Skeletal muscle tissue (tissue), 4 donors: ENCODE results near the gene PXDN. TPM values are rescaled to one million over a fixed set of nuclear protein-coding genes. Genes with fewer than 3 reads are reported as not detected.

Experiments used
- H3K27ac ChIP-seq: one replicate; pipeline ENCODE4 v1.7.0; 2013; ENCODE audit warnings: mild to moderate bottlenecking, low read depth, low read length, inconsistent platforms
- H3K27me3 ChIP-seq, 3 donors: one replicate each; pipeline ENCODE4 v1.7.0; 2013; ENCODE audit warnings: low read length in 3 of 3; ENCODE audit not compliant: control insufficient read depth in 3 of 3, insufficient read depth in 3 of 3
- H3K36me3 ChIP-seq, 3 donors: one replicate each; pipeline ENCODE4 v1.7.0; 2013; ENCODE audit warnings: low read length in 3 of 3; ENCODE audit not compliant: control insufficient read depth in 3 of 3, insufficient read depth in 3 of 3
- H3K4me1 ChIP-seq, 3 donors: one replicate each; pipeline ENCODE4 v1.7.0; 2013; ENCODE audit warnings: low read length in 3 of 3, mild to moderate bottlenecking in 3 of 3; ENCODE audit not compliant: control insufficient read depth in 3 of 3, insufficient read depth in 3 of 3
- H3K4me3 ChIP-seq, 3 donors: one replicate each; pipeline ENCODE4 v1.7.0; 2013; ENCODE audit warnings: low read length in 3 of 3
- H3K9ac ChIP-seq, 3 donors: one replicate each; pipeline ENCODE4 v1.7.0; 2013; ENCODE audit warnings: low read length in 3 of 3, mild to moderate bottlenecking in 3 of 3, moderate library complexity in 2 of 3, low read depth in 1 of 3
- H3K9me3 ChIP-seq, 3 donors: one replicate each; pipeline ENCODE4 v1.7.0; 2013; ENCODE audit warnings: low read length in 3 of 3; ENCODE audit not compliant: control insufficient read depth in 3 of 3
- total RNA-seq: library from RNA; depleted of rRNA; stranded (reverse); fragments of >200 nt; gene quantifications from one replicate; pipeline ENCODE4 v1.2.3, GENCODE V29; 2014
- donor health status: Osteomylitis.

PXDN gene
- total RNA-seq, 1 donor from 2014 or later: 106 TPM

GRCh38 chr2:1619556-1619955, 124.8 kb downstream of the PXDN start:
- no peak overlapping the region for H3K9ac ChIP-seq
- no peaks in the 10 kb centered on the region for H3K9me3 ChIP-seq
- H3K4me1 ChIP-seq: no peaks in the 10 kb centered on the region
- no peak overlapping the region for H3K27ac ChIP-seq
- H3K4me3 ChIP-seq: no peak overlapping the region
- H3K36me3 ChIP-seq: no peaks in the 10 kb centered on the region
- peaks cover 0 to 3% (median 0%) of the 10 kb centered on the region in 3 donors for H3K27me3 ChIP-seq

DNA sequence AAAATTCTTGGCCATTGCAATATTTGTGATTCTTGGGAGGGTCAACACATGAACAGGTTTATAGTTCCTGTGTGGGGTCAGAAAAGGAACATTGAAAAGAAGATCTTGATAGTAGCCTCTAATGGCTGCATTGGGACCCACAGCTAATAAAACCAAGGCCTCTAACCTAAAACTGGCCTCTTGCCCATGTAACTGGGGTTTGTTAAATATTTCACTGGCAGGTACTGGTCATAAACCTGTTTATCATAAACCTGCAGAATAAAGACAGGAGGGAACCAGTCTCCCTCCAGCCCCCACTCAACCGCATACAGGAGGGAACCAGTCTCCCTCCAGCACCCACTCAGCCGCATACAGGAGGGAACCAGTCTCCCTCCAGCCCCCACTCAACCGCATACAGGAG, 125.3 kb downstream of the PXDN start:
- Histone ChIP-seq H3K9ac (no peak overlapping the region), H3K27ac (no peak overlapping the region), H3K36me3 (no peaks in the 10 kb centered on the region), H3K9me3 (no peaks in the 10 kb centered on the region), H3K4me3 (no peak overlapping the region), H3K27me3 (peaks cover 0 to 2% (median 0%) of the 10 kb centered on the region in 3 donors), H3K4me1 (no peaks in the 10 kb centered on the region)

- H3K4me3 ChIP-seq: no peak overlapping the region
- no peak overlapping the region for H3K9ac ChIP-seq
- H3K4me1 ChIP-seq: peaks cover 0 to 2% (median 0%) of the 10 kb centered on the region in 3 donors
- H3K27ac ChIP-seq: no peak overlapping the region
- no peaks in the 10 kb centered on the region for H3K36me3 ChIP-seq
- H3K9me3 ChIP-seq: no peaks in the 10 kb centered on the region
- no peaks in the 10 kb centered on the region for H3K27me3 ChIP-seq
Observed at GRCh38 chr2:1618191-1618961, 125.9 kb downstream of the PXDN start.

- no peaks in the 10 kb centered on the region for H3K9me3 ChIP-seq
Observed at GRCh38 chr2:1617425-1618021, 126.8 kb downstream of the PXDN start.

DNA sequence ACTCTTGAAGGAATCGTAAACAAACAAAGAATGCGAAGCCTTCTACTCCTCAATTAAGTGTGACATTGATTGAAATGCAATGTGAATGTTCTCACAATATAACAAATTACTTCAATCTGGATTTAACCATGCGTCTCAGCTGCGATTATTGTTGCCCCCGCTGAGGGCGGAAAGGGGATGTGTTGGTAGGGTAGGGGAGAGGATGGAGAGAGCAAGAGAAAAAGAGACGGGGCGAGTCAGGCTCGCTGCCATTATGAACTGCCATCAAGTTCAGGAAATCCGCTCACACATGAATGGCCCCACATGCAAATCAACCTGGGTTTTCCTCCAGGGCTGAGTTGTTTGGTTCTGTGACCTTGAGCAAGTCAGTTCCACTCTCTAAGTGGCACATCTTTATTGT, 129.8 kb downstream of the PXDN start:
- Histone ChIP-seq H3K27me3 (peaks cover 0 to 8% (median 4%) of the 10 kb centered on the region in 3 donors), H3K27ac (no peak overlapping the region), H3K4me1 (peaks cover 0 to 2% (median 0%) of the 10 kb centered on the region in 3 donors), H3K36me3 (no peaks in the 10 kb centered on the region), H3K9me3 (no peaks in the 10 kb centered on the region), H3K9ac (no peak overlapping the region), H3K4me3 (no peak overlapping the region)

More at GRCh38 chr2:1617425-1618021, 126.8 kb downstream of the PXDN start:
- no peak overlapping the region for H3K9ac ChIP-seq
- no peak overlapping the region for H3K27ac ChIP-seq
- H3K4me1 ChIP-seq: peaks cover 0 to 2% (median 0%) of the 10 kb centered on the region in 3 donors
- H3K36me3 ChIP-seq: no peaks in the 10 kb centered on the region
- H3K4me3 ChIP-seq: no peak overlapping the region
- H3K27me3 ChIP-seq: no peaks in the 10 kb centered on the region

DNA sequence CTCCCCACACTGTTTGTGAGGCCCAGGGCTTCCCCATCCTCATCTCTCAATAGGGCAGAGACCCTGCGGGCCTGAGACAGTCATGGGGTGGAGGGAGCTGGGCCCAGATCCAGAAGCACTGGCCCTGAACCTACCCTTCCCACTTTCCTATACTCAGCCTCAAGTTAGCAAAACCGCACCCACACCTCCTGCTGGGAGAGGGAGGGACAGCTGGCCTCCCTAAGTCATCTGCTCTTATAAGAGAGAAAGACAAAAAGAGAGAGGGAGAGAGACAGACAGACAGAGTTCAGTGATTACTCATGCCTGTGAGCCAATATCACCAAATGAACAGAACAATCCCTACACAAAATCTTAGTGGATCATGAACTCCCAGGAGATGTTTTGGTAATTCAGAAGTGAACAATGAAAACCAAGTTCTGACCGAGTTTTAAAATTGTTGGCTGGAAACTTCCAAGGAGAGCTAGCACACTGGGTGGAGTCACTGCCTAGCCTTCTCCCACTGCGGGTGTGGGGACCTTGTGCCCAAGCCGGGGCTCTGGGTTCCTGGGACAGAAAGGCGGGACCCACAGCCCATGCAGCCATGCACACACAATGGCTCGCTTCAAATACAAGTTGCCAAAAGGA, 130.5 kb downstream of the PXDN start:
- Histone ChIP-seq H3K4me3 (no peak overlapping the region), H3K9ac (no peak overlapping the region), H3K27ac (no peak overlapping the region), H3K9me3 (no peaks in the 10 kb centered on the region), H3K36me3 (no peaks in the 10 kb centered on the region), H3K27me3 (peaks cover 0 to 8% (median 4%) of the 10 kb centered on the region in 3 donors), H3K4me1 (peaks cover 0 to 2% (median 0%) of the 10 kb centered on the region in 3 donors)

DNA sequence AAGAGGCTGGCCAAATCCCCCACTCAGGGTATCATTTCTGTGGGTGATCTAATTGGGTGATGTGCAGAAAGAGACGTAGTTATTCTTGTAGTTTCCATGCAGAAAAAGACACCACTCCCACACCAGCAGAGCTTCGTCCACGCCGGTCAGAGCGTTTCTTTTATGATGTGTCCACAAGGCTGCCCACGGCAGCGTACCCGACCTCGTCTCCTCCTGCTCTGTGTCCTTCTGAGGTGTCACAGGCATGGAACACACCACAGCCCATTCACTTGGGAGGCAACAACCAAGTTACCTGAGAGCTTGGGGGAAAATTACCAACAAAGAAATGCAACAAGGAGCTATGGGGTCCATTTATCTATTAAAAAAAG, 131.3 kb downstream of the PXDN start:
- peaks cover 0 to 10% (median 8%) of the 10 kb centered on the region in 3 donors for H3K27me3 ChIP-seq
- H3K9me3 ChIP-seq: no peaks in the 10 kb centered on the region
- no peak overlapping the region for H3K4me3 ChIP-seq
- H3K36me3 ChIP-seq: no peaks in the 10 kb centered on the region
- H3K4me1 ChIP-seq: peaks cover 0 to 2% (median 0%) of the 10 kb centered on the region in 3 donors
- no peak overlapping the region for H3K27ac ChIP-seq
- H3K9ac ChIP-seq: no peak overlapping the region

GRCh38 chr2:1612391-1613077, 131.8 kb downstream of the PXDN start:
- Histone ChIP-seq H3K4me3 (no peak overlapping the region), H3K9me3 (no peaks in the 10 kb centered on the region), H3K36me3 (no peaks in the 10 kb centered on the region), H3K27ac (no peak overlapping the region), H3K4me1 (peaks cover 0 to 2% (median 0%) of the 10 kb centered on the region in 3 donors), H3K27me3 (peaks cover 0 to 13% (median 8%) of the 10 kb centered on the region in 3 donors), H3K9ac (no peak overlapping the region)

DNA sequence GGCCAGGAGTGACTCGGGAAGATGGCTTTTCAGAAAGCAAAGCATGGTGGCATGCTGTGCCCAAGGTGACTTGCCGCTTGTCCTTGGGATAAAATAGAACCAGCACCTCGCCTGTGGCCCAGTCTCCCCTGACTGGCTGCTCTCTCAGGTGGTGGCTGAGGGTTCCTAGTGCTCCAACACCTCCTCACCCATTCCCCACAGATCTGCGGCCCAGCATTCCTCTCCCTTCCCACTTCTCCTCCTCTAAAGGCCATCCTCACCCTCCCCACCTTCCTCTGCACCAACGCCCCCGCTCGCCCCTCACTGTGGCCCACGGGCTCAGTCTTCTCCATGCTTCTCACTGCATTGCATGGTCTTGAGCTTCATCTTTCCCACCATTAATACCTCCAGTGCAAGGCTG, 132.4 kb downstream of the PXDN start:
- peaks cover 0 to 4% (median 0%) of the 10 kb centered on the region in 3 donors for H3K4me1 ChIP-seq
- H3K27ac ChIP-seq: no peak overlapping the region
- H3K27me3 ChIP-seq: peaks cover 0 to 19% (median 8%) of the 10 kb centered on the region in 3 donors
- H3K36me3 ChIP-seq: no peaks in the 10 kb centered on the region
- H3K4me3 ChIP-seq: no peak overlapping the region
- H3K9ac ChIP-seq: no peak overlapping the region
- no peaks in the 10 kb centered on the region for H3K9me3 ChIP-seq
